ENCODE measurements around the gene TIMP1.

TIMP1 gene

GRCh38 chrX:47605024-47605423, 22.8 kb downstream of the TIMP1 start:
- no peak for DNase-seq (ENCODE audit: low spot score)

DNA sequence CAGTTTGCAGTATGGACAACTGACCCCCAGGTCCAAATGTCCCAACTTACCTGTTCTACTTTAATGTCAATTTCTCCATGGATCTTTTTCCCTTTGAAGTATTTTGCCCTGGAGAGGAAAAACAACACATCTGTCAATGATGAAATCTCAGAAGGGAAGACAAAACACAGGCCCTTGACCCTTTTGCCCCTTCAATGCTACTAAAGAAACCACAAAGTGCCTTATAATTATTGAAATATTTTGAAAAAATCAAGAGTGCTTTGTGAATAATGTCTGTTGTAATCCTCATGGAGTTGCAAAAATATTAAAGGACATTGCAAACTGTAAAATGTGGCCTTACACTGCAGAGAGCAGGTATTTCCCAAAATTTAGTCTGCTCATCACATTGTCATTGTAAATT, 24.9 kb downstream of the TIMP1 start:
- DNase-seq (ENCODE audit: low spot score) = no peak

DNA sequence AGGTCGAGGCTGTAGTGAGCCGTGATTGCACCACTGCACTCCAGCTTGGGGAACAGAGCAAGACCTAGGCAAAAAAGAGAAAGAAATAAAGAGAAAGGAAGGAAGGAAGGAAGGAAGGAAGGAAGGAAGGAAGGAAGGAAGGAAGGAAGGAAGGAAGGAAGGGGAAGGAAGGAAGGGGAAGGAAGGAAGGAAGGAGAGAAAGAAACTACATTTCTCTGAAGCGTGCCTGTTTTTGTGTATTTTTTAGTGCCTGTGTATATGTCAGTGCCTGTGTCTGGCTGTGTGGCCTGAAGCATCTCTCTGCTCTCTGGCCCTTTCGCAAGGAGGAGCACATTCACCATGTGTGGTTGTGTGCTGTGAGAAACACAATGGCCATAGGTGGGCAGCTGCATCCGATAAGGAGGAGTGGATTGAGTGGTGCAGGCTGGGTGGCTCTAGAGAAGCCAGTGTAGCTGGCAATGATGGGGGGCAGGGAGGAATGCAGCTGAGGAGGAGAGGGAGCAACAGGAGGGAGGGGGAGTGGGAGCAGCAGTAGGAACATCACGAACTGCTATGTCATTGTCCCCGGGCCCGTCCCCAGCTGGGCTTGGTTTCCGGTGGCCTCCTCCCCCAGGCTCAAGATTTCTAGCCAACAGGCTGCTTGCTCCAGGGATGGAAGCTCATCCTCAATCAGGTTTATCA, 26.0 kb downstream of the TIMP1 start:
- DNase-seq (ENCODE audit: low spot score) = no peak

DNA sequence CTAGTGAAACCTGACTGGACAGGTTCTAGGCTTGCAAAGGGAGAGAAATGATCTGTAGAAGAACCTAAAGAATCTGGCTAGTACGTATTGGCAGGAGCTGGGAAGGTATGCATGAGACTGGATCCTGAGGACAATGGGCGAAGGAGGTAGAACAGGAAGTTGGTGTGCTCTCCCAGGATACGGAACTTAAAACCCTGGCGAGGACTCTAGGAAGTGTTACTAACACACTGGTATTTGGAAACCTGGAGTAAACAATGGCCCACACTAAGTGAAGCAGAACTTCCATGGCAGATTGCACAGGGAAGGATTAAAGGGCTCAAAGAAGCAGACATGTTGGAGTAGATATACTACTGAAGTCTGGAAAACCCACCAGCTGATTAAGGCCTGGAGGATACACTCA, 28.3 kb downstream of the TIMP1 start:
- no peak for DNase-seq (ENCODE audit: low spot score)

- no peak for DNase-seq (ENCODE audit: low spot score)
These were observed 29.3 kb downstream of the TIMP1 start for GRCh38 chrX:47611489-47611888.

DNA sequence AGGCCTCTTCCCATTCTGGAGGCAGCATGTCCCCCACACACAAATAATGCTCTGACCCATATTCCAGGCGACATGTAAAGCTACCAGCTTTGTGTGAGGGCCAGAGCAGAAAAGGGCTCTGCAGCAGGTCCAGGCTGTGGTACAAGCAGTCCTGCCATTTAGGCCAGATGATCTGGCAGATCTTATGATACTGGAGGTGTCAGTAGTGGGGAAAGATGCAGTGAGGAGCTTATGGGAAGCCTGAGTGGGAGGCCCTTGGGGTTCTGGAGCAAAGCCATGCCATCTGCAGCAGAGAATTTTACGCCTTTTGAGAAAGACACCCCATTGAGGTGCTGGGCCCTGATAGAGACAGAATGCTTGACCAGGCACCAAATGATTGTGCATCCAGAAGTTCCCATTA, 29.7 kb downstream of the TIMP1 start:
- no peak for DNase-seq (ENCODE audit: low spot score)

DNA sequence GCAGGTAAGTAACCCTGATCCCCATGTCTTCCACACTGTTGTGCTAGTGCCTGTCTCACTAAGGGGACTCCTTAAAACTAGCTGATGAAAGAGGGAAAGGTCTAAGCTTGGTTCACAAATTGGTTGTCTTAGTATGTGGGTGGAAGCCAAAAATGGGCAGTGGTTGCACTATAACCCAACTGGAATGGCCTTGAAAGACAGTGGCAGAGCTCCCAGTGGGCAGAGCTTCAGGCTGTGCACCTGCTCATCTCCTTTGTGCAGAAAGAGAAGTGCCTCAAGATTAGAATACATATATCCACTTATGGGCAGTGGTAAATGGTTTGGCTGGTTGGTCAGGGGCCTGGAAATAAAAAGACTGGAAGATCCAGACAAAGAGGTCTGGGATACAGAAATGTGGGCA, 30.2 kb downstream of the TIMP1 start:
- DNase-seq (ENCODE audit: low spot score) = no peak

GRCh38 chrX:47613082-47613481, 30.8 kb downstream of the TIMP1 start:
- DNase-seq (ENCODE audit: low spot score) = no peak

DNA sequence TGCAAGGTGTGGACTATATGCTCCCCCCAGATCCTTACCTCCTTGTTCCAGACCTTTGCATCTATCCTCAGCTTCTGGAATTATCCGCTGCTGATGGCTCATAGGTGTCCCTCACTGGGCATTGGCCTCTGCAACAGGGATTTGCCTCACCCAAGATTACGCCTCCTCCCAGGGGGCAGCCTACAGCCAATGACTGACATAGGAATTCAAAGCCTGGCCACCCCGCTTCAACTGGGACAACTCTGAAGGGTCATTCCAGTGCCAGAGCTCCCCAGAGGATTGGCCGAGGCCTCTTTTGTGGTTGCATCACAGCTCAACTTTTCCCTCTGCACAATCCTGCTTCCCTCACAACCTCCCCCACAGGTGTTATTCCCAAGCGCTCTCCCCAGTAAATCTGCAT, 32.4 kb downstream of the TIMP1 start:
- DNase-seq (ENCODE audit: low spot score) = no peak

- DNase-seq (ENCODE audit: low spot score) = no peak
These were observed 36.8 kb downstream of the TIMP1 start for GRCh38 chrX:47618923-47619485.

DNA sequence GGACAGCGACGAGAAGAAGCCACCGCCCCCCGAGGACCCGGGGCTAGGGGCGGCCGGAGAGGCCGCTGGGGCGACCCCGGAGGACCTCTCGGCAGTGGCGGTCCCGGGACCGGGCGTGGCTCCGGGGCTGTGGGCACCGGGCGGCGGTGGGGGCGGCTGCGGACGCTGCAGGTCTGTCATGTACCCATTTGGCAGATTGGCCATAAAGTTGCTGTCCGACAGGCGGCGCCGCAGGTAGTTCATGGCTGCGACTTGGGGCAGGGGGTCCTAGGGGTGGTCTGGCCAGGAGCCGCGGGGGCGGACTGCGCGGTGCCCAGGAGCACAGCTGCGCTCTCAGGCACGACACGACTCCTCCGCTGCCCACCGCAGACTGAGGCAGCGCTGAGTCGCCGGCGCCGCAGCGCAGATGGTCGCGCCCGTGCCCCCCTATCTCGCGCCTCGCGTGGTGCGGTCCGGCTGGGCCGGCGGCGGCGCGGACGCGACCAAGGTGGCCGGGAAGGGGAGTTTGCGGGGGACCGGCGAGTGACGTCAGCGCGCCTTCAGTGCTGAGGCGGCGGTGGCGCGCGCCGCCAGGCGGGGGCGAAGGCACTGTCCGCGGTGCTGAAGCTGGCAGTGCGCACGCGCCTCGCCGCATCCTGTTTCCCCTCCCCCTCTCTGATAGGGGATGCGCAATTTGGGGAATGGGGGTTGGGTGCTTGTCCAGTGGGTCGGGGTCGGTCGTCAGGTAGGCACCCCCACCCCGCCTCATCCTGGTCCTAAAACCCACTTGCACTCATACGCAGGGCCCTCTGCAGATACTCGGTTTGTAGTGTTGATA, 37.5 kb downstream of the TIMP1 start, which contains the start of gene SYN1:
Gene SYN1, minus strand, starts transcription at position 372 of the 817 bp plus-strand sequence. Its CDS starts 129 bp downstream, at position 243.
- DNase-seq (ENCODE audit: low spot score) = peak; percentile 60

GRCh38 chrX:47620303-47620685, 38.1 kb downstream of the TIMP1 start:
- no peak for DNase-seq (ENCODE audit: low spot score)

GRCh38 chrX:47621851-47622250, 39.6 kb downstream of the TIMP1 start:
- DNase-seq (ENCODE audit: low spot score) = no peak

DNA sequence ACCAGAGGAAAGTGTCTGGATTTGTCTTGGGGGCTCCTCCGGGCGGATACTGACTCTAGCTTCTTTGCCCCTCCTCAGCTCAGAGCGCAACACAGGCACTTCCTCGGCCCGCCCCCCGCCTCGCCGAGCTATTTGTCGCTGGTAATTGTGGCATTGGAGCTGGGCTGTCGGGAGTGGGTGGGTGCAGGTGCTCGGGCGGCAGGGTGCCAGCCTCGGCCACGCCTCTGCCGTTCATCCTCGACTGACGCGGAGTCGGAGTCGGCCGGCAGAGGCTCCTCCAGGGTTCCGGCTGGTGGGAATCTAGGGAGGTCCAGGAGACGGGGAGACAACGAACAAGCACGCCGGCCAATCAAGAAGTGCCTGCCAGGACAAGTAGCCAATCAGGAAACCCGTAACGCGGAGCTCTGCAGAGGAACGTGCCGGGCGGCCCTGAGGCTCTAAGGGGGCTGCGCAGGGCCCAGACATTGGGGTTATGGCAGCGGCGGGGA, 41.3 kb downstream of the TIMP1 start:
- peak; percentile 38 for DNase-seq (ENCODE audit: low spot score)

DNA sequence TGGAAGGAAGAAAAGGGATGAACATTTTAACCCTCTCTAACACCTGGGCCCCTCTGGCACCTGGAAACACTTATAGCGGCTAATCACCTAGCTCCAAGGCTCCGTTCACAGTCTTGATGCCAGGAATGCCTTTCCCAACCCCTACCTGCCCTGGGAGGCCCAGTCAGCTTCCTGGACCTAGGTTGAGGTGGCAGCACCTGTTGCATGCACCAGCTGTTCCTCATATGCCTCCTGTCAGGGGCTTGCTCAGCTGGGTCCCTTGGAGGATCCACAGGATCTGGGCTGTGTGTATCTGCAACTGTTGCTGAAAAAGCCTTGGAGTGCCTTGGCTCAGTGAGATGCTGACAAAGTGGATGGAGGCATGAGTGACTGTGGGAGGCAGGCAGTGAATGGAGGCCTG, 43.1 kb downstream of the TIMP1 start:
- DNase-seq (ENCODE audit: low spot score) = no peak

DNA sequence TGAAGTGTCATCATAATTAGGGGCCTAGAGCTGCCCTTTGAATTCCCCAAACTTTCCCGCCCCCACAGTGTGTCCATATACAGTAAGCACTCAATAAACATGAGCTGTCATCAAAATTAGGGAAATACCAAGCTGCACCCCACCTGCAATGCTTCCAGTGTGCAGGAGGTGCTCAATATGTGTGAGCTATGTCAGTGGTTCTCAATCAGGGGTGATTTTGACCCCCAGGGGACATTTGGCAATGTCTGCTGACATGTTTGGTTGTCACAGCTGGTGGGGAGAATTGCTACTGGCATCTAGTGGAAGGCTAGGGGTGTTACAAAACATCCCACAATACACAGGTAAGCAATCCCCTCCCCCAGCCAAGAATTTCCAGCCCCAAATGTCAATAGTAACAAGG, 46.7 kb downstream of the TIMP1 start:
- DNase-seq (ENCODE audit: low spot score) = no peak

DNA sequence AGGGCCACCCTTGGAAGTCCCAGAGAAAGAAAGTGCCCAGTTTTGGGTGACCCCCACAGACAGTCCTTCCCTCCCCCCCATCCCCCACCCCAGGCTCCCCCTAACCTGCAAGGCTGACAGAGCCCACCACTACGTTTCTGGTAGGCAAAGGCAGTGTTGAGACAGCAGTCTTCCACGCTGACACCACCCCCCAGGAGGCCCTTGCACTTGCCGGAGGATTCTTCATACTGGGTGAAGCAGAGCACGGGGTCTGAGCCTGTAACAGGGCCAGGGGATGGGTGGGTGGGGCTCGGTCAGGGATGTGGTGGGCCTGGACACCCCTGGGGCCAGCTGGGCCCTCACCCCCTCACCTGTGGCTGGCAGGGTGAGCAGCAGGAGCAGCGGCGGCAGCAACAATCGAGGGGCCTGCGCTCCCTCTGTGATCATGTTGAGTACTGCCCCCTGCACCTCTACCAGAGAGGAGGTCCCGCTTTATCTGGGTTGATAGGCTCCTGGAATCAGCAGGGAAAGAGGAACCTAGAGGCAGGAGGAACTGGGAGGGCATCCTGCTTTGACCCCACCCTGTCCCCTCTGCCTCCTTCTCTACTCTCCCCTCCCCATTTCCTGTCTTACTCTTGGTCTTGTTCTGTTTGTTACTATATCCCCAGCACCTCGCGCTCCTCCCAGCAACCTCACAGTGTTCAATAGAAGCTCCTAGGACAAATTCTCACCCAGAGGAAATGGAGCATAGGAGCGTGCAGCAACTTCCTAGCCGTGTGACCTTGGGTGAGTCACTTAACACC, 47.4 kb downstream of the TIMP1 start, which contains the start of gene CFP:
Gene CFP, minus strand, starts transcription at position 512 of the 782 bp plus-strand sequence. Its CDS starts 86 bp downstream, at position 426.
- no peak for DNase-seq (ENCODE audit: low spot score)

GRCh38 chrX:47631676-47632075, 49.4 kb downstream of the TIMP1 start:
- no peak for DNase-seq (ENCODE audit: low spot score)

- no peak for DNase-seq (ENCODE audit: low spot score)
These were observed 50.4 kb downstream of the TIMP1 start for GRCh38 chrX:47632666-47633065.

DNA sequence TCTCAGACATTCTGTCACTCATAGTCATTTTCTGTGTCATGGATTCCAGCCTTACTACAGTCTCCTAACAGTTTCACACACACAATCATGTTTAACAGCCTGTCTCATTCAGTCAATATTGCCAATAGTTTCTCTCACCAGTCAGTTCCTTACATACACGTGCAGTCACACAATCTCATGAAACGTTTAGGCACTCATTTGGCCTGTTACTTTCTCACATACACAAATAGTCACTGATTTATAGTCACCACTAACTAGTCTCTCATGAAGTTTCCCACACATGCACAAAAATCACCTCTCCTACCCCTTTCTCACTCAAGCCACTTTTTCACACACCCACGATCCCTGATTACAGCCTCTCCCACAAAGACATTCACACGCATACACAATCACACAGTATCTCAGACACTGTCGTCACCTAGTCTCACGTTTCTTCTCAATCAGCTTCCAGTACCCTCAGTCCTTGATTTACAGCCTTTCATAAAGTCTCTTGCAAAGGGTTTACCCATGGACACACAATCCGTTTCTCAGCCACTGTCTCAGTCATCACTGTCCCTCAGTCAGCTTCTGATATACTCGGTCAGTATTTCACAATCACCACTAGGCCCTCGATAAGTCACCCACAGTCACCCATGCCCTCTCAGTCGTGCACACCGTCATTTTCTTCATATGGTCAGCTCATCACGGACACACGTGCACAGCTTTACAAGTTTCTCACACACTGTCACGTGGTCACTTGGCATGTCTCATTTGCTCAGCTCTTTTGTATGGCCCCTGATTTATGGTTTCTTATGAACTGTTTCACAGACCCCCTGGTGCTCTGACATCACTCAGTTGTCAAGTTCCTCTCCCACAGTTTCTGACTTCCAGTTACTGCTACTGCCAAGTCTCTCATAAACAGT, 51.7 kb downstream of the TIMP1 start:
- no peak for DNase-seq (ENCODE audit: low spot score)
